GM21786 (cell line): ENCODE measurements around the gene ZW10.
"Not testable (repeated sequence)": the region's sequence is repeated elsewhere in the genome, so short reads cannot be mapped to it uniquely, and the experiment has no call there.

Source experiments
- ATAC-seq: cut with Tn5 transposase; IDR thresholded peaks from one replicate; pipeline ENCODE4 v1.9.1; 2021; ENCODE audit not compliant: unreplicated experiment

The ZW10 gene, protein sequence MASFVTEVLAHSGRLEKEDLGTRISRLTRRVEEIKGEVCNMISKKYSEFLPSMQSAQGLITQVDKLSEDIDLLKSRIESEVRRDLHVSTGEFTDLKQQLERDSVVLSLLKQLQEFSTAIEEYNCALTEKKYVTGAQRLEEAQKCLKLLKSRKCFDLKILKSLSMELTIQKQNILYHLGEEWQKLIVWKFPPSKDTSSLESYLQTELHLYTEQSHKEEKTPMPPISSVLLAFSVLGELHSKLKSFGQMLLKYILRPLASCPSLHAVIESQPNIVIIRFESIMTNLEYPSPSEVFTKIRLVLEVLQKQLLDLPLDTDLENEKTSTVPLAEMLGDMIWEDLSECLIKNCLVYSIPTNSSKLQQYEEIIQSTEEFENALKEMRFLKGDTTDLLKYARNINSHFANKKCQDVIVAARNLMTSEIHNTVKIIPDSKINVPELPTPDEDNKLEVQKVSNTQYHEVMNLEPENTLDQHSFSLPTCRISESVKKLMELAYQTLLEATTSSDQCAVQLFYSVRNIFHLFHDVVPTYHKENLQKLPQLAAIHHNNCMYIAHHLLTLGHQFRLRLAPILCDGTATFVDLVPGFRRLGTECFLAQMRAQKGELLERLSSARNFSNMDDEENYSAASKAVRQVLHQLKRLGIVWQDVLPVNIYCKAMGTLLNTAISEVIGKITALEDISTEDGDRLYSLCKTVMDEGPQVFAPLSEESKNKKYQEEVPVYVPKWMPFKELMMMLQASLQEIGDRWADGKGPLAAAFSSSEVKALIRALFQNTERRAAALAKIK

GRCh38 chr11:113773416-113774173 is at the start of gene ZW10:
ZW10 (minus strand) TSS chr11:113773692; CDS start chr11:113773666, 26 bp downstream.
- peak; percentile 98 for ATAC-seq

DNA sequence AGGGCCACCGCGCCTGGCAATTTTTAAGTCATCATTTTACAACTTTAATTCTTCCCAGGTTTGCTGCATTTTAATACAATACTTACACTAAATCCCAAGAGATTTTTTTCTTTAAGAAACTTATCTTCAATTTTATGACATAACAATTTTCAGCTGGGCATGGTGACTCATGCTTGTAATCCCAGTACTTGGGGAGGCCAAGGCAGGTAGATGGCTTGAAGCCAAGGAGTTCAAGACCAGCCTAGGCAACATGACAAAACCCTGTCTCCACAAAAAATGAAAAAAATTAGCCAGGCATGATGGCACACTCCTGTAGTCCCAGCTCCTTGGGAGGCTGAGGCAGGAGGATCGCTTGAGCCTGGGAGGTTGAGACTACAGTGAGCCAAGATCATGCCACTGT is 44.9 kb upstream of the ZW10 start:
- no peak for ATAC-seq

DNA sequence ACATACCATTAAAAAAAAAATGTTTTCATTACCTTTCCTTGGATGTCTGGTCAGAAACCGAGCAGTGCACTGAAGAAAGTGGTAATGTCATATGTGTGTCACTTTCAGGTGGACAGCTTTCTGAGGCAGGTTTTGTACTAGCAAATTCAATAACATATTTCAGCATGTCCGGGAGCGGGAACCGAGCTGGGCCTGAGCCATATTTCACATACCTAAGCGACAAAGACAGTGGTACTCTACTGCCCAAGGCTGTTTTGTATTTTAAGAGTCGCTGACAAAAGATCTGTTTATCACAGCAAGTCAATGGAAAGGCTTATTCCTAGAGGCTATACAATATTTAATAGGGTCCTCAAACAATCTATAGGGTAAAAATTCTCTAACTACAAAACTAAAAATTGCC is 44.1 kb upstream of the ZW10 start:
- ATAC-seq: no peak

DNA sequence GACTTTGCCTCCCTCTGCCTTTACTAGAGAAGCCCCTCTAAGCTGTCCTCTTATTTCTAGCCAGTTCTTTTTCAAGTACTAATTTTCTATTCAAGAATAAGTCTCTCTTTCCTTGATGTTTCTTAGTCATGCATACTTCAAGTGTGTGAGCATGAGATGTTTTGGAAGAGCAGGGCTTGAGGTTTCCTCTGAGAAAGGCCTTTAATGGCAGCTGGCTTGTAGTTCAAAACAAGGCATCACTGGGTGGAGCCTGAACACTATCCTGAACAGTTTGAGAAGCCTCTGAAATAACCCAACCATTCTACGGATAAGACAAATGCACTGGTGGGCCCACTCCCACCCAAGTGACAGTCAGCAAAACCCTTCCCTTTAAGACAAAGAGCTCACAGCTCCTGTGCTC is 43.7 kb upstream of the ZW10 start:
- no peak for ATAC-seq

DNA sequence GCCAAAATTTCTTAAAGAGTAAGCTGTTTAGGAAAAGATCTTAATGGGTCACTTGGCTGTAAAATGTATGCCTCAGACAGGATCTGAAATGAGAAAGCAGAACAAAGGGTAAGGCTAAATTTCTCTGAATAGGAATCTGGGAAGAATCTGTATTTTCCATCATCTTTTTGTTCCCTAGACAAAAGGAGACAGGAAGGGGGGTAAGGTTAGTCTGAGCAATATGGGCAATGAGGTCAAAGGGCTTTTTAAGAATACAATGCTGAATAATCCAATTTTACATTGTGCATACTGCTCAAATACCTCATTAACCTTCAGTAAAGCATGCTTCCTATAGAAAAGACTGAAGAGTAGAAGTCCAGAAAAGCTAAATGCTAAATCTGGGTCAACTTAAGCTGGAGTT is 40.7 kb upstream of the ZW10 start:
- no peak for ATAC-seq

- ATAC-seq: no peak
Observed at GRCh38 chr11:113808931-113809330, 35.4 kb upstream of the ZW10 start.

- peak; percentile 55 for ATAC-seq
Observed at GRCh38 chr11:113806406-113806805, 32.9 kb upstream of the ZW10 start.

GRCh38 chr11:113805640-113806039 is 32.1 kb upstream of the ZW10 start:
- ATAC-seq: no peak

- ATAC-seq: no peak
Observed at GRCh38 chr11:113802621-113803020, 29.1 kb upstream of the ZW10 start.

DNA sequence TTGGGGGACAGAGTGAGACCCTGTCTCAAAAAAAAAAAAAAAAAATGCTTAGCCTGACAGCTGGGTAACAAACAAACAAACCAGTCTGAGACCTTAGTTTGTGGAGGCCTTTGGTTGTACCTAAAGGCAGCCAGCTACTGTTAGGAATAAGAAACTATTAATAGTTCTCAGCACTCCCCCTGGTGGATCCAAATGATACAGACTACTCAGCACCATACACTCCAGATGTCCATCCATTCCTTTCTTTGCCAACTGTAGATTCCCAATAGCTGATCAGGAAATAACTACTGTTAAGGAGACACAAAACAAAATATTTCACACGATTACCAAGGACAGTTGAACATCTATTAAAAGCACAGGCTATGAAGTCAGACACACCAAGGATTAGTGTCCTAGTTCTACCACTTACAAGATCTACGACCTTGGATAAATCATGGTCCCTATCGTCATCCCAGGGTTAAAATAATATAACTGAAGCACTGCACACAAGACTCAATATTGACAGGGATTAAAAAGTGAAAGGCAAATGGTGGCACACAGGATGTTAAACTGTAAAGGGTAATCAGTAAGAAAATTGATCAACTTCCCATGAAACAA is 23.3 kb upstream of the ZW10 start:
- ATAC-seq: peak; percentile 78

DNA sequence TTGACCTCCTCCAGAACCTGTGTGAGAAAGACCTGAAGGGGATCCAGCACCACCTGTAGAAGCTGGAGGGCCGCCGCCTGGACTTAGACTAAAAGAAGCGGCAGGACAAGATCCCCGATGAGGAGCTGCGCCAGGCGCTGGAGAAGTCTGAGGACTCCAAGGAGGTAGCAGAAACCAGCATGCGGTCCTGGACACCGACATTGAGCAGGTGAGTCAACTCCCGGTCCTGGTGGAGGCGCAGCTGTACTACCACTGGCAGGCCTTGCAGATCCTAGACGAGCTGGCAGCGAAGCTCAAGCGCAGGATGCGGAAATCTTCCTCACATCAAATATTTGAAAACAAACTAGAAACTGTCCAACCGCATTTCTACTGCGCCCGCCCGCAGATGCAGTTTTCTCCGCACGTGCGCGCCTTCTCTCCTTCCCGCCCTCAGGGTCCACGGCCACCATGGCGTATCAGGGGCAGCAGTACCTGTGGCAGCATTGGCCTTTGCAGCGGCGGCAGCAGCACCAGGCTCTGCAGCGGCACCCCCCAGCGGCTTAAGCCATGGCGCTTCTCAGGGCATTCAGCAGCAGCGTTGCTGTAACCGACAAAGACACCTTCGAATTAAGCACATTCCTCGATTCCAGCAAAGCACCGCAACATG is 16.3 kb upstream of the ZW10 start:
- ATAC-seq: no peak

DNA sequence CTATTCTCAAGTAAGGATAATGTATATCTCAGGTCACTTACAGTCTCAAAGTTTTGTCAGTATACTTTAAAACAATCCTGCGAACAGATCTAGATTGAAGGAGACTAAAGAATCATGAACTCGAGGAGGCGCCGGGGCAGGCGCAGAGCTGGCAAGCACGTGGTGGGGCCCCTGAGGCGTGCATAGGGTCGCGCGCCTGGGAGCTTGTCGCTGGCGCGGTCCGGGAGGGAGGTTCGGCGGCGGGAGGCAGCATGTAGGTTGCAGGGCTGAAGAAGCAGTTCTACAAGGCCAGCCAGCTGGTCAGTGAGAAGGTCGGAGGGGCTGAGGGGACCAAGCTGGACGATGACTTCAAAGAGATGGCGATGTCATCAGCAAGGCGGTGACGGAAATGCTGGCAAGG is 15.5 kb upstream of the ZW10 start:
- not testable (repeated sequence) for ATAC-seq

GRCh38 chr11:113782134-113782533 is 8.6 kb upstream of the ZW10 start:
- ATAC-seq: no peak

DNA sequence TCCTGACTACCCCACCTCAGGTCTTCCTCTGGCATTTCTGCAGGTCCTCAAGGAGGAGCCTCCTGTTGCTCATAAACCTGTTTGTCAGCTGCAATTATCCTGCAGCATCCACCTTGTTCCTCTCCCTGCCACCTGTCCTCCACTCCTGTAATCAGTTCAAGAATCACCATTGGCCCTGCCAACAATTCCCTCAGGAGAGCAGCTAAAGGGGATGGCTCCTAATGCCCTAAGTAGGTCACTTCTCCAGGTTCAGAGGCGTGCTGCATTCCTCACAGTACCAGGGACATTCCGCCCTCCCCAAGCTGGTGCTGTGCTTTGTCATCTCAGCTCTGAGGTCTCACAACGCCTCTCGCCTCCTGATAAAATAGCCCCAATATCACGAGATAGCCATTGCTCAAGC is 8.2 kb upstream of the ZW10 start:
- ATAC-seq: no peak

- no peak for ATAC-seq
Observed at GRCh38 chr11:113779496-113779895, 6.0 kb upstream of the ZW10 start, which contains the start of gene CLDN25. CLDN25 (plus strand) TSS chr11:113779796; CDS start chr11:113779796, 0 bp downstream.

- ATAC-seq: no peak
Observed at GRCh38 chr11:113778111-113778910, 4.8 kb upstream of the ZW10 start.

- no peak for ATAC-seq
Observed at GRCh38 chr11:113774174-113774503, 647 bp upstream of the ZW10 start.

- ATAC-seq: no peak
Observed at GRCh38 chr11:113773092-113773415, 438 bp downstream of the ZW10 start.

DNA sequence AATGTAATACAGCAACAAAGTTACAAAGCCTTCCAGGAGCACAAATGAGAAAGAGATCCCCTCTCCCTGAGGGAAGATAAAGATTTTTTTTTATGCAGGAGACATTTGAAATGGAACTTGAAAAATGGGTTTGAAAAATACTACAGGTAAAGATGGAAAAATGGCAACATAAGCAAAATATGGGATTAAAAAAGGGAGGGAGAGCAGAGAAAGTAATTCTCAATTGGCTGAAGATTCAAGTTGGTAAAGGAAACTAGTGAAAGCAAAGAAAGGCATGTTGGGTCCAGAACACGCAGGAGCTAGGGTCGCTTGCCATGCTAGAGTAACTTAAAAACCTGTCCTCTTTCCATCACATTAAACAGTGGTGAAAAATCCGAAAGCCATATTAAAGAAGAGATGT is 1.5 kb downstream of the ZW10 start:
- ATAC-seq: no peak
